T-cell (primary cell): ENCODE results near the gene PTS. TPM values are rescaled to one million over a fixed set of nuclear protein-coding genes. Genes with fewer than 3 reads are reported as not detected.

Experiments used
- ATAC-seq, 4 experiments: fragments of 200-7000 bp in 3 of 4; fragments of 150-1000 bp in 1 of 4; cut with Tn5 transposase; replicated peaks in 1 of 4; 1 replicate in 3 of 4; 2 replicates in 1 of 4; pipeline ENCODE4 v1.10.0; 2021; ENCODE audit warnings: moderate library complexity in 3 of 4, mild to moderate bottlenecking in 2 of 4, moderate number of reproducible peaks in 1 of 4
- CTCF ChIA-PET, 2 donors: fragments of 300-600 bp; sonication (Branson Sonifier 250); formaldehyde crosslinking; loops; one replicate each; lab custom pipeline; 2022; ENCODE audit warnings: antibody characterized with exemption in 2 of 2; lab: Charles Lee
- POLR2A ChIA-PET, 2 donors: fragments of 300-600 bp; sonication (Branson Sonifier 250); formaldehyde crosslinking; loops; one replicate each; lab custom pipeline; 2022; ENCODE audit warnings: antibody characterized with exemption in 2 of 2; lab: Charles Lee
- DNase-seq, 35 experiments: peaks; one replicate each; pipeline versions ENCODE4 v3.0.0 to v3.0.0-alpha.2; 2013 to 2023
- H3K27ac ChIP-seq: one replicate; pipeline ENCODE4 v1.5.1; 2013; ENCODE audit warnings: low read length
- H3K27me3 ChIP-seq, 2 experiments: replicated peaks in 1 of 2; 1 replicate in 1 of 2; 2 replicates in 1 of 2; pipeline versions ENCODE4 v1.6.1 to v1.7.0; 2013; ENCODE audit warnings: low read length in 1 of 2, mixed read lengths in 1 of 2; ENCODE audit not compliant: control insufficient read depth in 2 of 2, insufficient read depth in 2 of 2; ENCODE audit errors: extremely low read depth in 1 of 2
- H3K36me3 ChIP-seq, 2 donors: 1 replicate in 1 of 2; 2 replicates in 1 of 2; pipeline versions ENCODE4 v1.6.1 to v1.7.0; 2013; ENCODE audit warnings: low read length in 1 of 2; ENCODE audit not compliant: control insufficient read depth in 2 of 2, insufficient read depth in 1 of 2; ENCODE audit errors: extremely low read depth in 1 of 2
- H3K4me1 ChIP-seq, 2 experiments: 1 replicate in 1 of 2; 2 replicates in 1 of 2; pipeline versions ENCODE4 v1.6.1 to v1.7.0; 2013; ENCODE audit warnings: low read length in 2 of 2, mixed read lengths in 1 of 2; ENCODE audit not compliant: insufficient read depth in 2 of 2, control insufficient read depth in 1 of 2; ENCODE audit errors: extremely low read depth in 1 of 2
- H3K4me3 ChIP-seq, 2 donors: 1 replicate in 1 of 2; 2 replicates in 1 of 2; pipeline versions ENCODE4 v1.5.1 to v1.7.0; 2013; ENCODE audit warnings: mild to moderate bottlenecking in 2 of 2, low read length in 1 of 2, moderate library complexity in 1 of 2; ENCODE audit not compliant: control insufficient read depth in 1 of 2; ENCODE audit errors: extremely low read depth in 1 of 2
- H3K9me3 ChIP-seq: 2 replicates; pipeline ENCODE4 v1.7.0; 2013
- H3K27ac Mint-ChIP-seq, 2 donors: one replicate each; pipeline ENCODE4 v1.8.0; 2020 to 2021; ENCODE audit warnings: mild to moderate bottlenecking in 2 of 2, mixed read lengths in 2 of 2
- H3K27me3 Mint-ChIP-seq, 2 donors: one replicate each; pipeline ENCODE4 v1.8.0; 2021 to 2022; ENCODE audit warnings: mixed read lengths in 2 of 2
- H3K36me3 Mint-ChIP-seq: one replicate; pipeline ENCODE4 v1.8.0; 2021; ENCODE audit warnings: mixed read lengths
- H3K4me1 Mint-ChIP-seq, 3 donors: one replicate each; pipeline ENCODE4 v1.8.0; 2020 to 2022; ENCODE audit warnings: mixed read lengths in 3 of 3, mild to moderate bottlenecking in 1 of 3
- H3K4me3 Mint-ChIP-seq, 3 donors: one replicate each; pipeline ENCODE4 v1.8.0; 2020 to 2022; ENCODE audit warnings: mild to moderate bottlenecking in 3 of 3, mixed read lengths in 3 of 3, moderate library complexity in 3 of 3
- H3K9me3 Mint-ChIP-seq, 3 donors: one replicate each; pipeline ENCODE4 v1.8.0; 2020 to 2022; ENCODE audit warnings: mixed read lengths in 3 of 3
- WGBS: methylation state at CpG from one replicate; pipeline ENCODE4 v1.1.5; 2013; ENCODE audit warnings: missing lambda C conversion rate; ENCODE audit not compliant: insufficient coverage; 5-methylcytosine and 5-hydroxymethylcytosine counted together
- total RNA-seq, 35 experiments: library from RNA in 6 of 35; stranded (reverse) in 6 of 35; fragments of 120-200 nt in 1 of 35; gene quantifications; one replicate each; pipeline versions ENCODE4 v1.2.1 to v1.2.4 and lab custom pipeline; 2013 to 2026

Gene PTS
- total RNA-seq, 5 donors from 2014 or later (not counting 1 experiment from before 2014, with no cell fraction given): 15.1 to 65.8 (median 21.0) TPM

- Histone ChIP-seq H3K4me3 (no peak overlapping the region), H3K27ac (no peak overlapping the region), H3K36me3 (peaks cover 0 to 29% of the 10 kb centered on the region in 2 donors), H3K27me3 (no peaks in the 10 kb centered on the region), H3K4me1 (no peaks in the 10 kb centered on the region), H3K9me3 (no peaks in the 10 kb centered on the region)
- no peak for ATAC-seq
- ChIA-PET CTCF (interaction anchor here (0.6 to 1.1 kb wide), 2 partner anchors 39 to 96 kb away, joined by 4 read pairs; no protein-coding TSS in a partner anchor), POLR2A (no interaction called here)
- DNase-seq: no peak
- Mint-ChIP-seq H3K4me1 (no peaks in the 10 kb centered on the region), H3K27me3 (no peaks in the 10 kb centered on the region), H3K9me3 (peaks cover 6 to 20% (median 6%) of the 10 kb centered on the region in 3 donors), H3K36me3 (peaks cover 57% of the 10 kb centered on the region), H3K4me3 (no peak overlapping the region), H3K27ac (no peak overlapping the region)
- WGBS: no CpG with 5 or more reads among the region's 3 CpGs
These were observed 15.3 kb downstream of the PTS start for GRCh38 chr11:112241486-112241885.

GRCh38 chr11:112247201-112247600, 21.0 kb downstream of the PTS start:
- ChIA-PET POLR2A (no interaction called here), CTCF (no interaction called here)
- Mint-ChIP-seq H3K27ac (no peak overlapping the region), H3K9me3 (peaks cover 6 to 20% (median 6%) of the 10 kb centered on the region in 3 donors), H3K4me3 (no peak overlapping the region), H3K36me3 (peaks cover 23% of the 10 kb centered on the region), H3K27me3 (no peaks in the 10 kb centered on the region), H3K4me1 (no peaks in the 10 kb centered on the region)
- WGBS: no CpG with 5 or more reads among the region's 4 CpGs
- Histone ChIP-seq H3K36me3 (no peaks in the 10 kb centered on the region), H3K27me3 (no peaks in the 10 kb centered on the region), H3K4me1 (no peaks in the 10 kb centered on the region), H3K27ac (no peak overlapping the region), H3K9me3 (no peaks in the 10 kb centered on the region), H3K4me3 (no peak overlapping the region)
- no peak for ATAC-seq
- no peak for DNase-seq

GRCh38 chr11:112248201-112248600, 22.0 kb downstream of the PTS start:
- Histone ChIP-seq H3K4me3 (no peak overlapping the region), H3K36me3 (no peaks in the 10 kb centered on the region), H3K4me1 (no peaks in the 10 kb centered on the region), H3K27ac (no peak overlapping the region), H3K9me3 (no peaks in the 10 kb centered on the region), H3K27me3 (no peaks in the 10 kb centered on the region)
- Mint-ChIP-seq H3K27me3 (no peaks in the 10 kb centered on the region), H3K27ac (no peak overlapping the region), H3K4me1 (no peaks in the 10 kb centered on the region), H3K36me3 (peaks cover 15% of the 10 kb centered on the region), H3K4me3 (no peak overlapping the region), H3K9me3 (peaks cover 6 to 20% (median 6%) of the 10 kb centered on the region in 3 donors)
- POLR2A ChIA-PET: no interaction called here
- no peak for ATAC-seq
- no CpG with 5 or more reads among the region's 2 CpGs for WGBS
- CTCF ChIA-PET: interaction anchor here in 1 of 2 donors (0.6 kb wide), 1 partner anchor 183 kb away, joined by 3 read pairs; no protein-coding TSS in a partner anchor
- DNase-seq: no peak

GRCh38 chr11:112249871-112250610, 23.8 kb downstream of the PTS start:
- WGBS: no CpG with 5 or more reads among the region's 8 CpGs
- Histone ChIP-seq H3K4me3 (no peak overlapping the region), H3K9me3 (no peaks in the 10 kb centered on the region), H3K27me3 (no peaks in the 10 kb centered on the region), H3K4me1 (no peaks in the 10 kb centered on the region), H3K27ac (no peak overlapping the region), H3K36me3 (no peaks in the 10 kb centered on the region)
- Mint-ChIP-seq H3K4me1 (no peaks in the 10 kb centered on the region), H3K9me3 (peaks cover 0 to 7% (median 0%) of the 10 kb centered on the region in 3 donors), H3K27me3 (no peaks in the 10 kb centered on the region), H3K4me3 (no peak overlapping the region), H3K27ac (no peak overlapping the region), H3K36me3 (peaks cover 5% of the 10 kb centered on the region)
- ATAC-seq (no peak), DNase-seq (no peak)
- ChIA-PET CTCF (interaction anchor here in 1 of 2 donors (0.7 kb wide), 1 partner anchor 25 kb away, joined by 3 read pairs; no protein-coding TSS in a partner anchor), POLR2A (no interaction called here)

GRCh38 chr11:112253605-112254242, 27.5 kb downstream of the PTS start:
- Histone ChIP-seq H3K4me3 (no peak overlapping the region), H3K36me3 (no peaks in the 10 kb centered on the region), H3K9me3 (no peaks in the 10 kb centered on the region), H3K4me1 (no peaks in the 10 kb centered on the region), H3K27ac (no peak overlapping the region), H3K27me3 (no peaks in the 10 kb centered on the region)
- ChIA-PET POLR2A (no interaction called here), CTCF (interaction anchor here in 1 of 2 donors (0.5 kb wide), 1 partner anchor 27 kb away, joined by 3 read pairs; no protein-coding TSS in a partner anchor)
- Mint-ChIP-seq H3K27ac (no peak overlapping the region), H3K27me3 (no peaks in the 10 kb centered on the region), H3K4me3 (no peak overlapping the region), H3K36me3 (peaks cover 6% of the 10 kb centered on the region), H3K4me1 (no peaks in the 10 kb centered on the region), H3K9me3 (no peaks in the 10 kb centered on the region)
- WGBS: 100% methylated on average over 1 of the region's 3 CpGs
- DNase-seq: no peak
- no peak for ATAC-seq

- POLR2A ChIA-PET: no interaction called here
- Mint-ChIP-seq H3K36me3 (peaks cover 8% of the 10 kb centered on the region), H3K9me3 (no peaks in the 10 kb centered on the region), H3K27ac (no peak overlapping the region), H3K4me3 (no peak overlapping the region), H3K27me3 (no peaks in the 10 kb centered on the region), H3K4me1 (no peaks in the 10 kb centered on the region)
- CTCF ChIA-PET: interaction anchor here in 1 of 2 donors (0.6 kb wide), 1 partner anchor 25 kb away, joined by 5 read pairs; no protein-coding TSS in a partner anchor
- H3K36me3 ChIP-seq: no peaks in the 10 kb centered on the region
- WGBS: 60% methylated on average over 13 of the region's 15 CpGs
- no peak overlapping the region for H3K27ac ChIP-seq
- DNase-seq (no peak), ATAC-seq (no peak)
- no peaks in the 10 kb centered on the region for H3K9me3 ChIP-seq
- H3K27me3 ChIP-seq: no peaks in the 10 kb centered on the region
- H3K4me1 ChIP-seq: no peaks in the 10 kb centered on the region
- H3K4me3 ChIP-seq: no peak overlapping the region
These were observed 29.0 kb downstream of the PTS start for GRCh38 chr11:112255067-112255720.
